Lower leg skin (tissue), 4 donors: ENCODE data around the gene SLC26A3. TPM values are rescaled to one million over a fixed set of nuclear protein-coding genes. Genes with fewer than 3 reads are reported as not detected.

Experiments used
- DNase-seq, 2 donors: peaks; one replicate each; pipeline ENCODE4 v3.0.0-alpha.2; 2019; ENCODE audit warnings: low spot score in 2 of 2
- H3K4me3 ChIP-seq: fragments of 200-600 bp; sonication (generic); 2 replicates; pipeline ENCODE4 v1.5.1; 2017; ENCODE audit warnings: mild to moderate bottlenecking, low read depth; ENCODE audit not compliant: poor library complexity, severe bottlenecking
- CTCF ChIP-seq, 3 donors: fragments of 450-650 bp; IDR thresholded peaks; one replicate each; pipeline ENCODE4 v1.5.1; 2016; ENCODE audit warnings: antibody characterized with exemption in 3 of 3, mild to moderate bottlenecking in 3 of 3, moderate library complexity in 2 of 3
- POLR2A ChIP-seq, 2 donors: fragments of 450-650 bp; IDR thresholded peaks; one replicate each; pipeline ENCODE4 v1.6.1; 2016 to 2017; ENCODE audit warnings: antibody characterized with exemption in 2 of 2, mild to moderate bottlenecking in 1 of 2, moderate library complexity in 1 of 2
- WGBS, 2 donors: methylation state at CpG; one replicate each; pipeline ENCODE4 v1.1.5; 2018; 5-methylcytosine and 5-hydroxymethylcytosine counted together
- intact Hi-C: fragments of 100-400 bp; cut with DNase I; formaldehyde crosslinking; loops from one replicate; pipeline ENCODE4 v1.15.0; 2023; ENCODE audit warnings: low total_unique reads
- total RNA-seq, 4 donors: library from RNA; depleted of rRNA; stranded (reverse); fragments of >200 nt; gene quantifications; one replicate each; pipeline ENCODE4 v1.1.0, GENCODE V29; 2016

SLC26A3 gene
- total RNA-seq, 4 donors from 2014 or later: 0.13 TPM; not detected in 3

- TF ChIP-seq CTCF (IDR thresholded peaks at IDR 0.05) (no peak), POLR2A (IDR thresholded peaks at IDR 0.05) (no peak)
Observed at GRCh38 chr7:107723255-107723654, 79.8 kb downstream of the SLC26A3 start.

GRCh38 chr7:107721286-107721685 lies 81.7 kb downstream of the SLC26A3 start:
- WGBS, 2 donors: 55 to 59% methylated on average over 1 of the region's 1 CpG
- TF ChIP-seq CTCF (IDR thresholded peaks at IDR 0.05) (no peak), POLR2A (IDR thresholded peaks at IDR 0.05) (no peak)
- DNase-seq: no peak
- intact Hi-C loops: loop anchor here (5.0 kb wide), 1 partner anchor 324 kb away; no protein-coding TSS in a partner anchor
- H3K4me3 ChIP-seq: no peak overlapping the region

More at GRCh38 chr7:107723255-107723654, 79.8 kb downstream of the SLC26A3 start:
- no peak overlapping the region for H3K4me3 ChIP-seq
- 86 to 97% methylated on average over 2 of the region's 2 CpGs for WGBS, 2 donors
- DNase-seq: no peak
- intact Hi-C loops: loop anchor here (5.0 kb wide), 1 partner anchor 326 kb away; no protein-coding TSS in a partner anchor

GRCh38 chr7:107718456-107719193 lies 84.4 kb downstream of the SLC26A3 start:
- WGBS, 2 donors: 84 to 85% methylated on average over 4 of the region's 4 CpGs
- TF ChIP-seq CTCF (IDR thresholded peaks at IDR 0.05) (no peak), POLR2A (IDR thresholded peaks at IDR 0.05) (no peak)
- no peak overlapping the region for H3K4me3 ChIP-seq
- intact Hi-C loops: loop anchor here (5.0 kb wide), 1 partner anchor 1836 kb away; no protein-coding TSS in a partner anchor
- no peak for DNase-seq

- DNase-seq: no peak
- TF ChIP-seq POLR2A (IDR thresholded peaks at IDR 0.05) (no peak), CTCF (IDR thresholded peaks at IDR 0.05) (no peak)
- 89 to 90% methylated on average over 6 of the region's 6 CpGs for WGBS, 2 donors
- intact Hi-C loops: loop anchor here (5.0 kb wide), 1 partner anchor 1833 kb away; no protein-coding TSS in a partner anchor
- H3K4me3 ChIP-seq: no peak overlapping the region
Observed at GRCh38 chr7:107715531-107715930, 87.5 kb downstream of the SLC26A3 start.

Other genes with a start within 250 kb of the SLC26A3 start
- gene COG5, start 239.3 kb downstream of the SLC26A3 start, total RNA-seq: 10 to 100 TPM; 34.4 to 50.6 (median 43.4) TPM
- 10 to 100 TPM in 2 of 4 donors, 1 to 10 TPM in 2; 6.6 to 14.5 (median 9.4) TPM for gene DUS4L, start 239.3 kb downstream of the SLC26A3 start, total RNA-seq
- gene BCAP29, start 223.0 kb downstream of the SLC26A3 start, total RNA-seq: 10 to 100 TPM; 53.3 to 81.7 (median 75.9) TPM
- gene SLC26A4, start 142.4 kb downstream of the SLC26A3 start, total RNA-seq: under 1 TPM in 3 of 4 donors, not detected in 1; 0.17 to 0.44 (median 0.29) TPM
- 10 to 100 TPM; 32.2 to 66.4 (median 42.6) TPM for gene CBLL1, start 59.1 kb downstream of the SLC26A3 start, total RNA-seq
- gene DLD, start 88.0 kb upstream of the SLC26A3 start, total RNA-seq: 100 to 1,000 TPM in 1 of 4 donors, 10 to 100 TPM in 3; 52.2 to 139 (median 69.7) TPM
- gene LAMB1, start 199.9 kb upstream of the SLC26A3 start, total RNA-seq: 10 to 100 TPM; 43.9 to 84.8 (median 65.2) TPM